HCT116 (cell line): ENCODE data around the gene RBM33. TPM values are rescaled to one million over a fixed set of nuclear protein-coding genes. Genes with fewer than 3 reads are reported as not detected.

Experiments
- ATAC-seq: fragments of 200-7000 bp; cut with Tn5 transposase; 2 replicates; pipeline ENCODE4 v1.9.1; 2020; ENCODE audit warnings: mild to moderate bottlenecking, moderate library complexity
- BruUV-seq: library from RNA; stranded (reverse); fragments of 400-500 nt; replicated peaks from 2 replicates; lab custom pipeline; 2021; lab: Mats Ljungman, UMichigan
- CTCF ChIA-PET: fragments of 300-600 bp; sonication (Branson Sonifier 250); formaldehyde crosslinking; loops from one replicate; lab custom pipeline; 2021; ENCODE audit warnings: antibody characterized with exemption; lab: Charles Lee
- POLR2A ChIA-PET: fragments of 300-600, 350-600 bp; sonication (Branson Sonifier 250); formaldehyde crosslinking; loops from one replicate; lab custom pipeline; 2021; ENCODE audit warnings: antibody characterized with exemption; lab: Charles Lee
- RAD21 ChIA-PET, 2 experiments: fragments of 300-600 bp; sonication (Branson Sonifier 250); formaldehyde crosslinking; loops; one replicate each; lab custom pipeline; 2023; ENCODE audit warnings: low total read pairs in 2 of 2; ENCODE audit not compliant: uncharacterized antibody in 2 of 2, unreplicated experiment in 2 of 2, low non-redundant PET in 1 of 2; lab: Charles Lee
- DNase-seq: peaks from one replicate; pipeline ENCODE4 v3.0.0-alpha.2; 2010; ENCODE audit warnings: low read depth, low spot score
- H2AFZ ChIP-seq: fragments of 200-600 bp; shearing (Covaris generic), sonication (generic); 2 replicates; pipeline ENCODE4 v1.6.1; 2017; ENCODE audit warnings: low read depth, mixed run types, mixed read lengths, antibody characterized with exemption, low read length; ENCODE audit not compliant: poor library complexity, severe bottlenecking
- H3K27ac ChIP-seq: 2 replicates; pipeline ENCODE4 v1.5.1; 2012; ENCODE audit warnings: low read depth, low read length
- H3K27me3 ChIP-seq: fragments of 200-600 bp; sonication (generic); 2 replicates; pipeline ENCODE4 v1.6.1; 2016; ENCODE audit warnings: mixed run types, low read length, mixed read lengths; ENCODE audit not compliant: insufficient read depth
- H3K36me3 ChIP-seq, 2 experiments: fragments of 200-500 bp in 1 of 2; fragments of 200-600 bp in 1 of 2; sonication (Bioruptor generic) in 1 of 2; sonication (generic) in 1 of 2; 2 replicates each; pipeline versions ENCODE4 v1.5.1 to v1.6.1; 2014 to 2016; ENCODE audit warnings: low read length in 2 of 2, inconsistent platforms in 1 of 2, mixed read lengths in 1 of 2, mixed run types in 1 of 2; ENCODE audit not compliant: insufficient read depth in 2 of 2, control insufficient read depth in 1 of 2
- H3K4me1 ChIP-seq, 2 experiments: fragments of 200-600 bp in 1 of 2; sonication (generic) in 1 of 2; 2 replicates each; pipeline versions ENCODE4 v1.5.1 to v1.6.1; 2012 to 2017; ENCODE audit warnings: low read length in 2 of 2, inconsistent platforms in 1 of 2, mild to moderate bottlenecking in 1 of 2, mixed read lengths in 1 of 2, mixed run types in 1 of 2, moderate library complexity in 1 of 2; ENCODE audit not compliant: insufficient read depth in 2 of 2, control insufficient read depth in 1 of 2
- H3K4me2 ChIP-seq: fragments of 200-600 bp; sonication (generic); 2 replicates; pipeline ENCODE4 v1.6.1; 2017; ENCODE audit warnings: mixed run types, low read length, mixed read lengths
- H3K4me3 ChIP-seq, 2 experiments: fragments of 200-600 bp in 1 of 2; sonication (generic) in 1 of 2; replicated peaks in 1 of 2; 2 replicates each; pipeline ENCODE4 v1.5.1; 2011 to 2016; ENCODE audit warnings: low read length in 2 of 2, control low read depth in 1 of 2, low read depth in 1 of 2, mild to moderate bottlenecking in 1 of 2, mixed read lengths in 1 of 2, mixed run types in 1 of 2
- H3K79me2 ChIP-seq: fragments of 200-600 bp; sonication (generic); 2 replicates; pipeline ENCODE4 v1.6.1; 2017; ENCODE audit warnings: mild to moderate bottlenecking, mixed run types, low read length, moderate library complexity, mixed read lengths; ENCODE audit not compliant: insufficient read depth
- H3K9ac ChIP-seq: fragments of 200-600 bp; sonication (generic); 2 replicates; pipeline ENCODE4 v1.6.1; 2016; ENCODE audit warnings: low read length, mixed read lengths
- H3K9me2 ChIP-seq: fragments of 200-600 bp; sonication (generic), shearing (Covaris generic); 2 replicates; pipeline ENCODE4 v1.6.1; 2017; ENCODE audit warnings: mixed run types, mild to moderate bottlenecking, moderate library complexity; ENCODE audit not compliant: insufficient read depth
- H3K9me3 ChIP-seq, 2 experiments: fragments of 200-500 bp in 1 of 2; fragments of 200-600 bp in 1 of 2; sonication (Bioruptor generic) in 1 of 2; sonication (generic) in 1 of 2; 2 replicates each; pipeline ENCODE4 v1.6.1; 2014 to 2017; ENCODE audit warnings: low read length in 2 of 2, mixed read lengths in 2 of 2, inconsistent platforms in 1 of 2, low read depth in 1 of 2, mild to moderate bottlenecking in 1 of 2, mixed run types in 1 of 2, moderate library complexity in 1 of 2; ENCODE audit not compliant: control insufficient read depth in 1 of 2, insufficient read depth in 1 of 2
- H4K20me1 ChIP-seq: fragments of 200-600 bp; sonication (generic), shearing (Covaris generic); 2 replicates; pipeline ENCODE4 v1.6.1; 2017; ENCODE audit warnings: mixed run types, mild to moderate bottlenecking, moderate library complexity; ENCODE audit not compliant: insufficient read depth
- ELF1 ChIP-seq: IDR thresholded peaks from 2 replicates; pipeline ENCODE4 v1.6.1; 2012; ENCODE audit warnings: low read depth, borderline replicate concordance
- POLR2A ChIP-seq: IDR thresholded peaks from 2 replicates; pipeline ENCODE4 v1.7.0; 2011; ENCODE audit warnings: borderline replicate concordance; ENCODE audit not compliant: insufficient read depth, insufficient read length; ENCODE audit errors: extremely low read depth
- POLR2AphosphoS5 ChIP-seq: IDR thresholded peaks from 2 replicates; pipeline ENCODE4 v1.6.1; 2011; ENCODE audit warnings: mild to moderate bottlenecking, low read depth, low read length, moderate library complexity
- RAD21 ChIP-seq: IDR thresholded peaks from 2 replicates; pipeline ENCODE4 v1.6.1; 2012; ENCODE audit warnings: low read depth, mild to moderate bottlenecking
- ZFX ChIP-seq: fragments of 450-650 bp; IDR thresholded peaks from 2 replicates; pipeline ENCODE4 v1.6.1; 2017
- ZNF274 ChIP-seq: fragments of 200-500 bp; sonication (Bioruptor generic); IDR thresholded peaks from 2 replicates; pipeline ENCODE4 v1.6.1; 2014; ENCODE audit warnings: mild to moderate bottlenecking, low read depth, low read length, inconsistent platforms
- intact Hi-C: fragments of 100-400 bp; cut with micrococcal nuclease; formaldehyde crosslinking; loops from 2 replicates; pipeline ENCODE4 v1.10.0; 2022
- total RNA-seq: library from RNA; stranded (reverse); gene quantifications from one replicate; pipeline ENCODE4 v1.2.1, GENCODE V29; 2021; ENCODE audit not compliant: unreplicated experiment
- TF ChIP-seq, protein P1 (sequence below): IDR thresholded peaks from 2 replicates; pipeline ENCODE4 v1.6.1; 2012
- TF ChIP-seq, protein P2 (sequence below): IDR thresholded peaks from 2 replicates; pipeline ENCODE4 v1.6.1; 2012

RBM33 gene
- total RNA-seq, 1 experiment from 2014 or later: 64.3 TPM

DNA sequence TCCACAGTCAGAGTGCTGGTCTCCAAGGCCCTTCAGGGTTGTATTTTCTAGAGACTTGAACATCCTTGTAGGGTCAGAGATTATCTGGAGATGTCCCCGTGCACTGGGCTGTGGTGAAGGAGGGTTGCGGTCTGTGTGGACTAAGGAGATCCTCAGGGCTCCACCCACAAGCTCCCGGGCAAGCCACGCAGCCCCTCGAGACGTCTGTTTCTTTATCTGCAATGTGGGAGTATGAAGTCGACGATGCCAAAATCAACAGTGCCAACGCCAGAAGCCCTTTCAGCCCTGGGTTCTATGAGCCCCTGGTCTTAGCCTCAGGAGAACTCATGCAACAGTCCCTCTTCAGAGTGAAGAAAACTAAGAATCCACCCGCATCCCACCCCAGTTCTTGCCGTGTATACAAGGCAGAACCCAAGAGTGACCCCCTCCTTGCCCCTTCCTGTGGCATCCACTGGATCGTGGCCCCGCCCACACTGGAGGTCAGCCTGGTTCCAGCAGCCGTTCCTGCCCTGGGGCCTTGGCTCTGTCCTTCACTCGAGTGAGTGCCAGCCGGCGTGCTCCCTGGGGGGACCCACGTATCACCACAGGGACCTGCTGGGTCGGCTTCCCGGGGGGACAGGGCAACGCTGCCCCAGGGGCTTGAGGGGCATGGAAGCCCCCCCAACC lies 173.8 kb downstream of the RBM33 start:
- Histone ChIP-seq H3K27me3 (no peaks in the 10 kb centered on the region), H3K4me1 (peaks cover 0 to 6% of the 10 kb centered on the region in 2 experiments; a peak in 2 of 4 replicates), H2AFZ (no peak overlapping the region), H3K4me2 (no peak overlapping the region), H3K9me2 (no peaks in the 10 kb centered on the region), H3K27ac (no peak overlapping the region), H3K9me3 (no peaks in the 10 kb centered on the region), H3K79me2 (no peaks in the 10 kb centered on the region), H3K36me3 (no peaks in the 10 kb centered on the region), H4K20me1 (no peaks in the 10 kb centered on the region), H3K4me3 (no peak overlapping the region)
- intact Hi-C loops: loop anchor here (5.0 kb wide), 1 partner anchor 144 kb away; no protein-coding TSS in a partner anchor
- BruUV-seq: no TSS peak
- ATAC-seq: no peak
- no peak for DNase-seq
- RAD21 ChIA-PET: no interaction called here
- CTCF ChIA-PET: no interaction called here
- POLR2A ChIA-PET: no interaction called here
- TF ChIP-seq, protein P1, sequence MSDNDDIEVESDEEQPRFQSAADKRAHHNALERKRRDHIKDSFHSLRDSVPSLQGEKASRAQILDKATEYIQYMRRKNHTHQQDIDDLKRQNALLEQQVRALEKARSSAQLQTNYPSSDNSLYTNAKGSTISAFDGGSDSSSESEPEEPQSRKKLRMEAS: no peak
- TF ChIP-seq, protein P2, sequence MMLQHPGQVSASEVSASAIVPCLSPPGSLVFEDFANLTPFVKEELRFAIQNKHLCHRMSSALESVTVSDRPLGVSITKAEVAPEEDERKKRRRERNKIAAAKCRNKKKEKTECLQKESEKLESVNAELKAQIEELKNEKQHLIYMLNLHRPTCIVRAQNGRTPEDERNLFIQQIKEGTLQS: no peak
- no peak for TF ChIP-seq ZNF274
- TF ChIP-seq POLR2A: no peak
- TF ChIP-seq ELF1: no peak
- TF ChIP-seq ZFX: no peak
- TF ChIP-seq, all 23 proteins: peak for 0
- H3K9ac ChIP-seq: no peak overlapping the region

DNA sequence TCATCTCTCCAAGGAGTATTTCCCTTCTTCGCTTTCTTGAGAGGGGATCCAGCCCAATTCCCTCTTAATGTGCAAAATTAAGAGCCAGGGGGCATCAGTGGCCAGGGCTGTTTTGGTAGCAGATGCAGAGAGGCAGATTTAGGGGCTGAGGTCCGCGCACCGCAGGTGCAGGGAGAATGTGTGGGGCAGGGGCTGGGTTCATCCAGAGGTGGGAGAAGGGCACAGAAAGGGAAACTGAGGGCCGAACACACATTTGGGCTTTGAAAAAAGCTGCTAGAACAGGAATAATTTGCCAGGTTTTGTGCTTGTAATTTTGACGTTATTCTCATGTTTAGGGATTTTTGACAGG lies 174.3 kb downstream of the RBM33 start:
- RAD21 ChIA-PET: no interaction called here
- ATAC-seq: no peak
- no peak overlapping the region for H3K9ac ChIP-seq
- TF ChIP-seq POLR2AphosphoS5: no peak
- peak; percentile 55 for TF ChIP-seq RAD21
- TF ChIP-seq, all 23 proteins: peak for 1
- H3K9me3 ChIP-seq: no peaks in the 10 kb centered on the region
- no peak overlapping the region for H2AFZ ChIP-seq
- H3K4me2 ChIP-seq: no peak overlapping the region
- no TSS peak for BruUV-seq
- H3K27ac ChIP-seq: no peak overlapping the region
- no peaks in the 10 kb centered on the region for H3K36me3 ChIP-seq
- ChIA-PET CTCF (no interaction called here), POLR2A (no interaction called here)
- H3K27me3 ChIP-seq: no peaks in the 10 kb centered on the region
- no peaks in the 10 kb centered on the region for H3K9me2 ChIP-seq
- DNase-seq: no peak
- peaks cover 0 to 6% of the 10 kb centered on the region in 2 experiments; a peak in 2 of 4 replicates for H3K4me1 ChIP-seq
- no peak overlapping the region for H3K4me3 ChIP-seq
- intact Hi-C loops: loop anchor here (5.0 kb wide), 1 partner anchor 144 kb away; no protein-coding TSS in a partner anchor
- H4K20me1 ChIP-seq: no peaks in the 10 kb centered on the region
- no peaks in the 10 kb centered on the region for H3K79me2 ChIP-seq
